MM.1S (cell line): ENCODE measurements around the gene ADAP1.

Experiments used
- EZH2 ChIP-seq: fragments of 300-600 bp; sonication (generic); optimal IDR thresholded peaks from 2 replicates; pipeline ENCODE3; 2017; ENCODE audit warnings: low read depth, mild to moderate bottlenecking, antibody characterized with exemption, low read length, mixed read lengths
- EZH2phosphoT487 ChIP-seq: fragments of 300-600 bp; sonication (generic); IDR thresholded peaks from 2 replicates; pipeline ENCODE4 v1.6.1; 2018; ENCODE audit warnings: antibody characterized with exemption, low read length
- TF ChIP-seq, protein P1 (sequence below): fragments of 300-600 bp; sonication (generic); IDR thresholded peaks from 2 replicates; pipeline ENCODE4 v1.5.1; 2016; ENCODE audit warnings: antibody characterized with exemption, low read length, mixed read lengths

DNA sequence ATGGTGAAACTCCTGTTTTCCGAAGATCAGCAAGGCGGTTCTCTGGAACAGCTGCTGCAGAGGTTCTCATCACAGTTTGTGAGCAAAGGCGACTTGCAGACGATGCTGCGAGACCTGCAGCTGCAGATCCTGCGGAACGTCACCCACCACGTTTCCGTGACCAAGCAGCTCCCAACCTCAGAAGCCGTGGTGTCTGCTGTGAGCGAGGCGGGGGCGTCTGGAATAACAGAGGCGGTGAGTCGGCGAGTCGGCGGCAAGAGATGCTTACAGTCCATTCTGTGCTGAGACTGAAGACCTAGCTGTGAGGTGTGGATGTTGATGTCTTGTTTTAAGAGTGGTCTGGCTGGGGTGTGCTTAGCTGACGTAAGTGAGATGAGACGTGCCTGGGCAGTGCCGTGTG, 94.3 kb downstream of the ADAP1 start:
- TF ChIP-seq, protein P1, sequence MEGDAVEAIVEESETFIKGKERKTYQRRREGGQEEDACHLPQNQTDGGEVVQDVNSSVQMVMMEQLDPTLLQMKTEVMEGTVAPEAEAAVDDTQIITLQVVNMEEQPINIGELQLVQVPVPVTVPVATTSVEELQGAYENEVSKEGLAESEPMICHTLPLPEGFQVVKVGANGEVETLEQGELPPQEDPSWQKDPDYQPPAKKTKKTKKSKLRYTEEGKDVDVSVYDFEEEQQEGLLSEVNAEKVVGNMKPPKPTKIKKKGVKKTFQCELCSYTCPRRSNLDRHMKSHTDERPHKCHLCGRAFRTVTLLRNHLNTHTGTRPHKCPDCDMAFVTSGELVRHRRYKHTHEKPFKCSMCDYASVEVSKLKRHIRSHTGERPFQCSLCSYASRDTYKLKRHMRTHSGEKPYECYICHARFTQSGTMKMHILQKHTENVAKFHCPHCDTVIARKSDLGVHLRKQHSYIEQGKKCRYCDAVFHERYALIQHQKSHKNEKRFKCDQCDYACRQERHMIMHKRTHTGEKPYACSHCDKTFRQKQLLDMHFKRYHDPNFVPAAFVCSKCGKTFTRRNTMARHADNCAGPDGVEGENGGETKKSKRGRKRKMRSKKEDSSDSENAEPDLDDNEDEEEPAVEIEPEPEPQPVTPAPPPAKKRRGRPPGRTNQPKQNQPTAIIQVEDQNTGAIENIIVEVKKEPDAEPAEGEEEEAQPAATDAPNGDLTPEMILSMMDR, result no peak
- TF ChIP-seq EZH2phosphoT487 (no peak), EZH2 (no peak)
